HG03066 (cell line): ENCODE results near the gene LEFTY1.
"Not testable (repeated sequence)": the region's sequence is repeated elsewhere in the genome, so short reads cannot be mapped to it uniquely, and the experiment has no call there.

ENCODE experiments used
- ATAC-seq: cut with Tn5 transposase; IDR thresholded peaks from one replicate; pipeline ENCODE4 v1.9.1; 2021; ENCODE audit warnings: low read depth; ENCODE audit not compliant: unreplicated experiment

The LEFTY1 gene, protein sequence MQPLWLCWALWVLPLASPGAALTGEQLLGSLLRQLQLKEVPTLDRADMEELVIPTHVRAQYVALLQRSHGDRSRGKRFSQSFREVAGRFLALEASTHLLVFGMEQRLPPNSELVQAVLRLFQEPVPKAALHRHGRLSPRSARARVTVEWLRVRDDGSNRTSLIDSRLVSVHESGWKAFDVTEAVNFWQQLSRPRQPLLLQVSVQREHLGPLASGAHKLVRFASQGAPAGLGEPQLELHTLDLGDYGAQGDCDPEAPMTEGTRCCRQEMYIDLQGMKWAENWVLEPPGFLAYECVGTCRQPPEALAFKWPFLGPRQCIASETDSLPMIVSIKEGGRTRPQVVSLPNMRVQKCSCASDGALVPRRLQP

DNA sequence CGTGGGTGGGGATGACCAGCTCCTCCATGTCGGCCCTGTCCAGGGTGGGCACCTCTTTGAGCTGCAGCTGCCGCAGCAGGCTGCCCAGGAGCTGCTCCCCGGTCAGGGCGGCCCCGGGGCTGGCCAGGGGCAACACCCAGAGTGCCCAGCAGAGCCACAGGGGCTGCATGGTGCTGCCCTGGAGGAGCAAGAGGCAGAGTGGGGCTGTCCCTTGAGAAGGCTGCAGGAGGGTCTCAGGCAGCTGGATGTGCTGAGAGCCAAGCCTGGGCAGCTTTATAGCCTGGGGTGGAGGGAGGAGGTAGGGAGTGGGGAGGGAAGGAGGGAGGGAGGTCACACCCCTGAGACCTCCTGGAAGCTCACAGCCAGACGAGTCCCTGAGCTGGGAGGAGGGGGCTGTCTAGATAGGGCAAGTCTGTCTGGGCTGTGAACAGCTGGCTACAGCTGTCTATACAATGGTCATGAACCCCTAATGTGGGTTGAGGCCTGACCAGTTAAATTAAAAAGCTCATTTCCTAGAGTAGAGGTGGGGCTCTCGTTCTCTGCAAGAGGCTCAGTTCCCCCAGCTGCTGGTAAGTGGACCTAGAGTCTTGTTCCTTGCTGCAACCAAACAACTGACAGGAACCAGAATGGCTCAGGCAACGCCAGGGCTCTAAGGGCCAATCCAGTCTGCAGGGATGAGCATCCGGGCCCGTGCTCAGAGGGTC, at the start of gene LEFTY1:
LEFTY1 (minus strand) TSS at position 249 of the 704 bp plus-strand sequence; CDS start at position 169, 80 bp downstream.
- no peak for ATAC-seq

DNA sequence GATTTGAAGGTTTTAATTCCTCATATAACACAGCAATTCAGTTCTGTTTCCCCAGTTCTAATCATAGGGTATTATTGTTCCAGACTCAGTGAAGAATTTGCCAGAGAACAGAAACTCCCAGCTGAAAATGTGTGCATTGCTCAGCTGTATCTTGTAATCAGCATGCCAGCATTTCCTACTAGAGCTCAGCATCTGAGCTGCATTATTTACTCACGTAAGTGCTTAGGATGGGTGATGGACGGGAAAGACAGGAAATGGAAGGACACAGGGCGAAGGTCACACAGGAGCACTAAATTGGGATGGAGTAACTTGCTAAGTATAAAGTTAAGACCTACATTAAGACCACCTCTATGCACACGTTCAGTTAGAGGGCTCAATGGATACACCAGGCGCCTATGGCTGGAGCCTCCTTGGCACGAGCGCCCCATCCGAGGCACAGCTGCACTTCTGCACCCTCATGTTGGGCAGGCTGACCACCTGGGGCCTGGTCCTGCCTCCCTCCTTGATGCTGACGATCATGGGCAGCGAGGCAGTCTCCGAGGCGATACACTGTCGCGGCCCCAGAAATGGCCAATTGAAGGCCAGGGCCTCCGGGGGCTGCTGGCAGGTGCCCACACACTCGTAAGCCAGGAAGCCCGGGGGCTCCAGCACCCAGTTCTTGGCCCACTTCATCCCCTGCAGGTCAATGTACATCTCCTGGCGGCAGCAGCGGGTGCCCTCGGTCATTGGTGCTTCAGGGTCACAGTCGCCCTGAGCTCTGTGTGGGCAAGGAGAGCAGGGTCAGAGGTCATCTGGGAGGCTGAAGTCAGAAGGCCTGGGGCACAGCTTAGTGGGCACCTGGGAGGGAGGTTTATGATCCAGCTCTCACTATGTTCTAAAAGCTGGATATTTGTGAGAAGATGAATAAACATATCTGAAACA, 48.4 kb upstream of the LEFTY1 start:
- ATAC-seq: no peak

DNA sequence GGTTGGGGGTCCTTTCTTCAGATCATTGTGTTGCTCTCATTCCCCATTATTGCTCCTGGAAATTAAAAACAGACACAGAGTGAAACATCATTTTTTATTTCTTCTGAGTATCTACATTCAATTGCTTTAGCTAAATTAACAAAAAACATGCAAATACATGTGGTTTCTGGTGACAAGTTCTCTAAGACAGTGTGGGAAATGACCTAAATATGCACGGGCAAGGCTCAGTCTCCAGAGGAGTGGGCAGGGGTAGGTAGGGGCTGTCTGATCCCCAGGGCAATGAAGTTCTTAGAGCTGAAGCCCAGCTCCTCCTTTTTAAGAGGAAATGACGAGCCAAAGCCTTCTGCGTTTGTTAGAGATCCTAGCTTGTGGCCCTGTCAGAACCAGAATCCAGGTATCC, 47.6 kb upstream of the LEFTY1 start:
- no peak for ATAC-seq

DNA sequence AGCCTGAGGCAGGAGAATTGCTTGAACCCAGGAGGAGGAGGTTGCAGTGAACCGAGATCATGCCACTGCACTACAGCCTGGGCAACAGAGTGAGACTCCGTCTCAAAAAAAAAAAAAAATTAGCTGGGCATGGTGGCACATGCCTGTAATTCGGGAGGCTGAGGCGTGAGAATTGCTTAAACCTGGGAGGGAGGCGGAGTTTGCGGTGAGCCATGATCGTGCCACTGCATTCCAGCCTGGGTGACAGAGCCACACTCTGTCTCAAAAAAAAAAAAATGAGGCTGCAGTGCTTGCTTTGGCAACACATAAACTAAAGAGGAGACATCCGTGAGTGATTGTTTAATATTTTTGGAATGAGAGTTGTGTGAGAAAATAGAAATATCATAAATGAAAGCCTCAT, 47.1 kb upstream of the LEFTY1 start:
- not testable (repeated sequence) for ATAC-seq

DNA sequence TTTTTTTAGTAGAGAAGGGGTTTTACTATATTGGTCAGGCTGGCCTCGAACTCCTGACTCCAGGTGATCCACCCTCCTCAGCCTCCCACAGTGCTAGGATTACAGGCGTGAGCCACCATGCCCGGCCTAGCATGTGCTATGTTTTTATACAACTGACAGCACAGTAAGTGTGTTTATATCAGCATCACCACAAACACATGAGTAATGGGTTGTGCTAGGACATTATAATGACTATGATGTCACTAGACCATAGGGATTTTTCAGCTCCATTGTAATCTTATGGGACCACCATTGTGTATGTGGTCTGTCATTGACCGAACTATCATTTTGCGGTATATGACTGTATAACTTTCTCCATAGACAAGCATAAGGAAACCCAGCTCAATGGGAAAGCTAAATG, 45.8 kb upstream of the LEFTY1 start:
- ATAC-seq: no peak

DNA sequence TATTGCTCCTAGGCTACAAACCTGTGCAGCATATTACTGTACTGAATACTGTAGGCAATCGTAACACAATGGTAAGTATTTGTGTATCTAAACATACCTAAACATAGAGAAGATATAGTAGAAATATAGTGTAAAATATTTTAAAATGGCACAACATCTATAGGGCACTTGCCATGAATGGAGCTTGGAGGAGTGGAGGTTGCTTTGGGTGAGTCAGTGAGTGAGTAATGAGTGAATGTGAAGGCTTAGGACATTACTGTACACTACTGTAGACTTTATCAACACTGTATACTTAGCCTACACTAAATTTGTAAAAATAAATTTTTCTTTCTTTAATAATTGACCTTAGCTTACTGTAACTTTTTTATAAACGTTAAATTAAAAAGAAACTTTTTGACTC, 44.1 kb upstream of the LEFTY1 start:
- ATAC-seq: no peak

DNA sequence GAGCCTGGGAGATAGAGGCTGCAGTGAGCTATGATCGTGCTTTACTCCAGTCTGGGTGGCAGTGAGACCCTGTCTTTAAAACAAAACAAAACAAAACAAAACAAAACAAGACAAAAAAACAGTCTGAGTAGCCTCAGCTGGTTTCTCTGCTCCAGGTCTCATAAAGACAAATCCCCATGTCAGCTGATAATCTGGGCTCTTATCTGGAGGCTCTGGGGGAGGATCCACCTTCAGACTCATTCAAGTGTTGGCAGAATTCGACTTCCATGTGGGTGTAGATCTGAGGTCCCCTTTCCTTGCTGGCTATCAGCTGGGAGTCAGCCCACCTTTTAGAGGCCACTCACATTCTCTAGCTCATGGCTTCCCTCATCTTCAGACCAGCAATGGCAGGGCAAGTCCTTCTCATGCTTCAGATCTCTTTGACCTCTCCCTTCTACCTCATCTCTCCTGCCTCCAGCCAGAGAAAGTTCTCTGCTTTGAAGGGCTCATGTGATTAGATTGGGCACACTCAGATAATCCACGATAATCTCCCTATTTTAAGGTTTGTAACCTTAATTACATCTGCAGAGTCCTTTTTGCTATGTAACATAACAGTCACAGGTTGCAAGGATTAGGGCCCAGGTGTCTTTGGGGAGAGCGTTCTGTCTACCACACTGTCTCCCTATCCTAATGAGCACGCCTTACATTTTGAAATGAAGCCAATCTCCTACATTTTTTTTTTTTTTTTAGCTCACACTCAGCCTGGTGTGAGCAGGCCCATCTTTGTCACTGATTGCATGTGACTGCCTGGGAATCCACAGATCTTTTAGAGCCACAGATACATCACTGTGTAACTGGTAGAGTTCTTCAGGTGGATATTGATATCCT, 42.6 kb upstream of the LEFTY1 start:
- ATAC-seq: no peak

DNA sequence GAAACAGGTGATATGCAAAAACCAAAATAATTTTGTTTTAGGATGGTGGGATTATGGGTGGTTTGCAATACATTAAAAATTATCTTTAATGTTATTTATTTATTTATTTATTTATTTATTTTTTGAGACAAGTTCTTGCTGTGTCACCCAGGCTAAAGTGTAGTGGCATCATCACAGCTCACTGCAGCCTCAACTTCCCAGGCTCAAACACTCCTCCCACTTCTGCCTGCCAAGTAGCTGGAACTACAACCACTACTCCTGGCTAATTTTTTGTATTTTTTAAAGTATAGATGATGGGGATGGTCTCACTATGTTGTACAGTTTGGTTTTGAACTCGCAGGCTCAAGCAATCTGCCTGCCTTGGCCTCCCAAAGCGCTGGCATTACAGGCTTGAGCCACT, 41.6 kb upstream of the LEFTY1 start:
- ATAC-seq: no peak

DNA sequence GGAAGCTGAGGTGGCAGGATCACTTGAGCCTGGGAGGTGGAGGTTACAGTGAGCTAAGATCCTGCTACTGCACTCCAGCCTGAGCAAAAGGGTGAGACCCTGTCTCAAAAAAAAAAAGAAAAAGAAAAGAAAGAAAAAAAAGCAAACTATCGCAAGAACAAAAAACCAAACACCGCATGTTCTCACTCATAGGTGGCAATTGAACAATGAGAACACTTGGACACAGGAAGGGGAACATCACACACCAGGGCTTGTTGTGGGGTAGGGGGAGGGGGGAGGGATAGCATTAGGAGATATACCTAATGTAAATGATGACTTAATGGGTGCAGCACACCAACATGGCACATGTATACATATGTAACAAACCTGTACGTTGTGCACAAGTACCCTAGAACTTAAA, 40.5 kb upstream of the LEFTY1 start:
- not testable (repeated sequence) for ATAC-seq

DNA sequence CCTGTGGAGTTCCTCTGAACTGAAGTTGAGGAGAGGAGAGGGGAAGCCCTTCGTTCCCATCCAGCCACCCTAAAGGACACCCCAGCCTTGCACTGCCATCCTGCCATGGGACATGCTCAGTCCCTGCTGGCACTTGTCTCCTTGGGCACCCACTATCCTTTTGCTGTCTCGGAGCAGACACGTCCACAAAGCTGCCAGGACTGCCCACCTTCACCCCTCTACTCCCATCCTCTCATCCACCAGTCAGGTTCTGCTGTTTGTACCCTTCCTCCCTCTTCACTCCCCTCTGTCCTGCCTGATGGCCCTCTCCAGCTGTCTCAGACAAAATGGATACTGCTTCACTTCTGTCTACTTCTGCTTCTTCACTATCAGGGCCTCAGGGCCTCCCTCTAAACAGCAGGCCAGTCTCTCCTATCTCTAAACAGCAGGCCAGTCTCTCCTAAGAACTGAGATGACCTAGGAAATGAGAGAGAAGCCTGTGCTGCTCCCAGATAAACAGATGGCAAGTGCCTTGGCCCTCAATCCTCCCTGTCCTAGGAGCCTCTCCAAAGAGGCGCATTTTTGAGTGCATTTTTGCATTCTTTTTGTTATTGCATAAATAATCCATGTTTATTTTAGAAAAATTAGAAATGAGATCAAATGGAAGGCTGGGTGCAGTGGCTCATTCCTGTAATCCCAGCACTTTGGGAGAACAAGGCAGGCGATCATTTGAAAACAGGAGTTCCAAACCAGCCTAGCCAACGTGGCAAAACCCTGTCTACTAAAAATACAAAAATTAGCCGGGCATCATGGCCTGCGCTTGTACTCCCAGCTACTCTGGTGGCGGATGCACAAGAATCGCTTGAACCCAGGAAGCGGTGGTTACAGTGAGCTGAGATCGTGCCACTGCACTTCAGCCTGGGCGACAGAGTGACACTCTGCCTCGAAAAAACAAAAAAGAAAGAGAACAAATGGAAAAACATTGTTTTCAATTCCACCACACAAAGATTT, 39.5 kb upstream of the LEFTY1 start:
- no peak for ATAC-seq

DNA sequence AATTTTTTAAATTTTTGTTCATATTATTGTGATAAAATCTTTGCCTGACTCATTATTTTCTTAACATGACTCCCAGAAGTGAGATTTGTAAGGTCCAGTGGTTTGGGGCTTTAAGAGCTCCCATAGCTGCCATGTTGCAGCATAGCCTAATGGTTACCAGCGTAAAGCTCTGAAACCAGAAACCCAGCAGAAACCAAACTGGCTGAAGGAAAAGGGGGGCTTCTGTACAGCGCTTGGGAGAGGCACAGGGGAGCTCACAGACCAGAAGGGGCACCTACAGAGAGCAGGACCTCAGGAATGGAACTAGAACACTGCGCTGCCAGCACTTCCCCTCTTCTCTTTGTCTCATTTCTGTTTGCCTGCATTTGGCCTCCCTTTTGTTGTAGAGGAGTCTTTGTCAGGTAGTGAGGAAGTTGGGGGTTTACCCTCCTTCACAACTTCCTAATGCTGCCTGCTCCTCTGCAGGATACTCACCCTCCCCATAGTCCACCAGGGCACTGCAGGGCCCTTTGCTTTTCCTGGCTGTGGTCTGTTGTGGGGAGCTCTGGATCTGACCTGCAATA, 37.7 kb upstream of the LEFTY1 start:
- no peak for ATAC-seq

DNA sequence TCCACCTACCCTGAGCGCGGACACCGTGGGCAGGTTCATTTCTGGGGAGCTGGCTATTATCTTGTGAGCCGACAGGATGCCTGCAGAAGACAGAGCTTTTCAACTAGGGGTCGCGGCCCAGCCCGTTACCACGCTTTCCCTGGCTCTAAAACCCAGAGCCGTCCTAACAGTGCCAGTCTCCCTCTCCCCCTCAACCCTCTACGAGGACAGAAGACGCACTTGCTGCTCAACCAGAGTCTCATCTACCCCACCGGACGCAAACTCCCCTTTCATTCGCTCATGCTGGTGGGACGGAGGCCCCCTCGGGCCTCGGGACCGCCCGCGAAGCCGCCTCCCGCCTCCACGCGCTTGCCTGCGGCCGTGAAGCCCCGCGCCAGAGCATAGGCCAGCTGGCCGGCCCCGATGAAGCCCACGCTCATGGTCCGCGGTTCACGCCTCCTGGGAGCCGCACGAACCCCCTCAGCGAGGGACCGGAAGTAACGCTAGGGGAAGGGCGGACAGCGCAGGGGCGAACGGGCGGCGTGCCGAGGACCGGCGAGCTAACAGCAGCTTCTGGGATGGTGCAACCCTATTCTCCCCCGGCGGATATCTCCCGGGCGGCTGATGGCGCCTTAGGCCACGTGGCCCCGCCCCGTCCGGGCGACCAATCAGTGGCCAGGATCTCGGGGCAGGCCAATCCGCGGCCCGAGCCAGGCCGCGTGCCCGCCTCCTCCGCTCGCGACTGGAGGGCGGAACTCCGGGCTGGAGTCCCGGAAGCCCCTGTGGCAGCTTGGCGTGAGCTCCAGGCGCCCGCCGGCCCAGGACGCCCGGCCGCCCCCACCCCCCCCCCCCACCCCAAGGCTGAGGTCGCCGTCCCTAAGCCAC, 35.0 kb upstream of the LEFTY1 start, which contains the start of gene PYCR2:
PYCR2 (minus strand) TSS at position 559 of the 864 bp plus-strand sequence; CDS start at position 419, 140 bp downstream.
- ATAC-seq: peak; percentile 98

DNA sequence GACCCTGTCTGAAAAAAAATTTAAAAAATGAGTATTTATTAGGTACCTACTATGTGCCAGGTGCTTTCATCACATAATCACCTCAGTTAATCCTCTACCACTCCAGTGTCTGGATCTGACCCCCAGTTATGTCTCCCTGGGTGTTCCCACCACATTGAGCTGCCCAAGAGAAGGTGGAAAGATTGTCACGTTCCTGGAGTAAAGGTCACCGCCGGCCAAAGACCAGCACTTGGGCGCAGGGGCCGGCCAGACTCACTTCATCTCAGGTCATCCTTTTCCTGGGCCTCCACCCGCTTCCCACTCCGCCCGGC, 34.4 kb upstream of the LEFTY1 start:
- no peak for ATAC-seq

DNA sequence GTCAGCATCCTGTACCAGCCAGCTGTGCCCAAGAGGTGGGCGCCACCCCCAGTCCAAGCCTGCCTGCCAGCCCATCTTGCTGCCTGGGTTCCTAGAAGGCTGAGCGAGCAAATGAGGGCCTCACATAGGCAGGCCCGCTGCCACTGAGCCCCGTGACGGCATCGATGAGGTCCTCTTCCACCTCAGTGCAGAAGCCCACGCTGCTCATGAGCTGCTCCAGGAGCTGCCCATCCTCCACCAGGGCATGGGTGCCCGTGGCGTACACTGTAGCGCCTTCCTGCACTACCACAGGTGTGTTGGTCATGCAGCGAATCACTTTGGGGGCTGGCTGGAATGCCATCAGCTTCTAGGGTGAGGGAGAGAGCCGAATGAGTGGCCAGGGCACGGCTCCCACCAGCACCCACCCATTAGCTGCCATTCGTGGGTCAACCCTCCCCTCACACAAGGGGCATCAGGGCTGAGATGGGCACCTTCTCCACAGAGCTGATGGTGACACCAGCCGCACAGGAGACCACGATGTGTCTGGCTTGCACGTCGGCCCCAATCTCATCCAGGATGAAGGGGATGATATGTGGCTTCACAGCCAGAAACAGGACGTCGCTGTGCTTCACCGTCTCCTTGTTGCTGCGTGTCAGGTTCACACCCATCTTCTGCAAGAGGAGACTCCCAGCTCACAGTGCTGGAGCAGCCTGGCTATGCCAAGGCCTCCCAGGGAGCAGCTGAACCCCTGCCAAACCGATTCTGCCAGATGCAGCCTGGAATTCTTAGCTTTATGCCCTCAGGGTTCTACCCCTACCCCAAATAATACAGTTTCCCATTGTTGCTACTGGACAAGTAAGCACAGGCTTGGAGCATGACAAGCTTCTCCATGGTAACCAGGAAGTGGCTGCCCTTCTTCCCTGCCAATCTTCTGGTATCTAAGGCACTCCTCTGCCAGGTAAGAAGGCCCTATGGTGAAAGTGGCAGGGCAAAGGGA, 33.1 kb upstream of the LEFTY1 start:
- ATAC-seq: no peak

DNA sequence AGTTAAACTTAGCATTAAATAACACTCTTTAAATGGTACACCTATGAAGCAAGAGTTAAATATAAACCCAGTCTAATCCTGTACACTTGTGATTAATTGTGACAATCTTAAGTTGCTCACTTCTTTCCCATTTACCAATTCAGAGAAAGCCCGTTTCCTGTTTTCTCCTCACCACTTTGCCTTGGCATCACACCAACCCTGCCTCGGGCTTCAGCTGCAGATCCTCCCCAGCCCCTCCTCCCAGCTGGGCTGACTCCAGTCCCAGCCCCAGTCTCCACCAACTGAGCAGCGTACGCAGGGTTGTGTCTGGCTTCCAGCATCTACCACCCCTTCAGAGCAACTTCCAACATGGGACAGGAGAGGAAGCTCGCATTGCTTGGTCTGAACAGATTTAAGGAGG, 31.0 kb upstream of the LEFTY1 start:
- ATAC-seq: no peak

DNA sequence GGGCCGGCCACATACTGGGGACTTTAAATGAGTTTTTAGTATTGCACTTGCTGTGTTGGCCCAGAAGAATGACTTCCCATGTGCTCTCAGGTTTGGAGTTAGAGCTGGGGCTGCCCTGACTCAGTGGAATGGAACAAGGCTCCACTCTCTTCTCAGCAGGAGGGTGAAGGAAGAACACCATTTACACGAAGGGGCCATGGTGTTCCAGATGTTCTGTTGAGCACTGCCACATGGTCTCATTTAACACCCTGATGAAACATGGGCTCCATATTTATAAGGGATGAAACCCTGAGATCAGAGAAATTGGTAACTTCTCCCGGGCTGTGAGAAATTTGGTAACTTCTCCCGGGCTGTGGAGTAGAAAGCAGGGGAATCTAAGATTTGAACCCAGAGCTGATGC, 29.3 kb upstream of the LEFTY1 start:
- ATAC-seq: no peak

DNA sequence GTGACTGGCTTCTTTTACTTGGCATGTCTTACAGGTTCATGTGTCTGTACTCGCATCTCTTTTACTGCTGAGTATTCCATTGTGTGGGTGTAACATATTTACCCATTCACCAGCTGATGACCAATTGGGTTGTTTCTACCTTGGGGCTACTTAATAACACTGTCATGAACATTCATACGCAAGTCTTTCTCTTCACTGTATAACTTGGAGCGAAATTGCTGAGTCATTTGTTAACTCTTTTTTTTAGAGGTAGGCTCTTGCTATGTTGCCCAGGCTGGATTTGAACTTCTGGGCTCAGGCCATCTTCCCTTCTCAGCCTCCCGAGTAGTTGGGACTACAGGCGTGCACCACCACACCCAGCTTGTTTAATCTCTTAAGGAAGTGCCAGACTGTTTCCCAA, 28.6 kb upstream of the LEFTY1 start:
- no peak for ATAC-seq
